HG03108 (cell line): ENCODE results near the gene MXRA7.
"Not testable (repeated sequence)": the region's sequence is repeated elsewhere in the genome, so short reads cannot be mapped to it uniquely, and the experiment has no call there.

Experiments
- ATAC-seq: cut with Tn5 transposase; IDR thresholded peaks from one replicate; pipeline ENCODE4 v1.9.1; 2021; ENCODE audit warnings: moderate library complexity; ENCODE audit not compliant: unreplicated experiment

The MXRA7 gene

GRCh38 chr17:76657505-76658241 is 53.1 kb downstream of the MXRA7 start:
- ATAC-seq, result no peak

- ATAC-seq, result no peak
Measured at GRCh38 chr17:76654408-76654807, 56.4 kb downstream of the MXRA7 start.

GRCh38 chr17:76650504-76650903 is 60.3 kb downstream of the MXRA7 start:
- ATAC-seq, result no peak

- ATAC-seq, result no peak
Measured at GRCh38 chr17:76646712-76647111, 64.1 kb downstream of the MXRA7 start.

GRCh38 chr17:76645481-76645880 is 65.3 kb downstream of the MXRA7 start:
- ATAC-seq, result no peak

GRCh38 chr17:76644995-76645394 is 65.8 kb downstream of the MXRA7 start:
- no peak for ATAC-seq

GRCh38 chr17:76643553-76644148 is 67.1 kb downstream of the MXRA7 start, which contains the start of gene ST6GALNAC1:
TSS of gene ST6GALNAC1 (minus strand) at chr17:76643757. CDS start at chr17:76643638, 119 bp downstream.
- ATAC-seq, result no peak

GRCh38 chr17:76642994-76643393 is 67.8 kb downstream of the MXRA7 start:
- no peak for ATAC-seq

GRCh38 chr17:76642032-76642561 is 68.7 kb downstream of the MXRA7 start:
- ATAC-seq, result no peak

GRCh38 chr17:76641501-76641900 is 69.3 kb downstream of the MXRA7 start:
- no peak for ATAC-seq

GRCh38 chr17:76640550-76641380 is 70.0 kb downstream of the MXRA7 start:
- no peak for ATAC-seq

GRCh38 chr17:76638263-76638662 is 72.5 kb downstream of the MXRA7 start:
- no peak for ATAC-seq

- ATAC-seq, result not testable (repeated sequence)
Measured at GRCh38 chr17:76636486-76637206, 74.1 kb downstream of the MXRA7 start.

GRCh38 chr17:76635659-76636360 is 75.0 kb downstream of the MXRA7 start:
- ATAC-seq, result no peak

GRCh38 chr17:76635039-76635438 is 75.7 kb downstream of the MXRA7 start:
- no peak for ATAC-seq

GRCh38 chr17:76633628-76634328 is 77.0 kb downstream of the MXRA7 start:
- ATAC-seq, result no peak

GRCh38 chr17:76631821-76632565 is 78.8 kb downstream of the MXRA7 start:
- no peak for ATAC-seq

- ATAC-seq, result no peak
Measured at GRCh38 chr17:76630151-76630550, 80.6 kb downstream of the MXRA7 start.
